Measurements from ENCODE around the gene PDZRN3. TPM values are rescaled to one million over a fixed set of nuclear protein-coding genes. Genes with fewer than 3 reads are reported as not detected.

The PDZRN3 gene
- total RNA-seq, 1 experiment from 2014 or later = 0.14 TPM

- DNase-seq (ENCODE audit: low spot score) = no peak
- in situ Hi-C loops (cut with HindIII; ENCODE audit: low sequenced_read_pairs) = no loop called here
Observed at GRCh38 chr3:73384091-73384906, 240.4 kb downstream of the PDZRN3 start.

GRCh38 chr3:73383470-73384049 lies 241.2 kb downstream of the PDZRN3 start:
- DNase-seq (ENCODE audit: low spot score) = no peak
- in situ Hi-C loops (cut with HindIII; ENCODE audit: low sequenced_read_pairs) = no loop called here

- in situ Hi-C loops (cut with HindIII; ENCODE audit: low sequenced_read_pairs) = no loop called here
- DNase-seq (ENCODE audit: low spot score) = no peak
Observed at GRCh38 chr3:73381551-73381950, 243.2 kb downstream of the PDZRN3 start.

GRCh38 chr3:73380735-73381532 lies 243.8 kb downstream of the PDZRN3 start:
- DNase-seq (ENCODE audit: low spot score) = no peak
- in situ Hi-C loops (cut with HindIII; ENCODE audit: low sequenced_read_pairs) = no loop called here

GRCh38 chr3:73379465-73379864 lies 245.3 kb downstream of the PDZRN3 start:
- DNase-seq (ENCODE audit: low spot score) = no peak
- in situ Hi-C loops (cut with HindIII; ENCODE audit: low sequenced_read_pairs) = no loop called here

- in situ Hi-C loops (cut with HindIII; ENCODE audit: low sequenced_read_pairs) = no loop called here
- no peak for DNase-seq (ENCODE audit: low spot score)
Observed at GRCh38 chr3:73378207-73378606, 246.5 kb downstream of the PDZRN3 start.

GRCh38 chr3:73365756-73366397 lies 258.9 kb downstream of the PDZRN3 start:
- in situ Hi-C loops (cut with HindIII; ENCODE audit: low sequenced_read_pairs) = no loop called here
- DNase-seq (ENCODE audit: low spot score) = peak; percentile 7

GRCh38 chr3:73364517-73364916 lies 260.2 kb downstream of the PDZRN3 start:
- DNase-seq (ENCODE audit: low spot score) = no peak
- in situ Hi-C loops (cut with HindIII; ENCODE audit: low sequenced_read_pairs) = no loop called here

- in situ Hi-C loops (cut with HindIII; ENCODE audit: low sequenced_read_pairs) = no loop called here
- DNase-seq (ENCODE audit: low spot score) = no peak
Observed at GRCh38 chr3:73363093-73363492, 261.6 kb downstream of the PDZRN3 start.

- no peak for DNase-seq (ENCODE audit: low spot score)
- in situ Hi-C loops (cut with HindIII; ENCODE audit: low sequenced_read_pairs) = no loop called here
Observed at GRCh38 chr3:73361591-73361990, 263.1 kb downstream of the PDZRN3 start.

- in situ Hi-C loops (cut with HindIII; ENCODE audit: low sequenced_read_pairs) = no loop called here
- DNase-seq (ENCODE audit: low spot score) = no peak
Observed at GRCh38 chr3:73353649-73354217, 271.0 kb downstream of the PDZRN3 start.

- no peak for DNase-seq (ENCODE audit: low spot score)
- in situ Hi-C loops (cut with HindIII; ENCODE audit: low sequenced_read_pairs) = no loop called here
Observed at GRCh38 chr3:73352841-73353645, 271.7 kb downstream of the PDZRN3 start.

GRCh38 chr3:73351423-73352071 lies 273.2 kb downstream of the PDZRN3 start:
- in situ Hi-C loops (cut with HindIII; ENCODE audit: low sequenced_read_pairs) = no loop called here
- no peak for DNase-seq (ENCODE audit: low spot score)

- no peak for DNase-seq (ENCODE audit: low spot score)
- in situ Hi-C loops (cut with HindIII; ENCODE audit: low sequenced_read_pairs) = no loop called here
Observed at GRCh38 chr3:73350996-73351395, 273.7 kb downstream of the PDZRN3 start.

GRCh38 chr3:73349657-73350056 lies 275.1 kb downstream of the PDZRN3 start:
- in situ Hi-C loops (cut with HindIII; ENCODE audit: low sequenced_read_pairs) = no loop called here
- DNase-seq (ENCODE audit: low spot score) = no peak

- no peak for DNase-seq (ENCODE audit: low spot score)
- in situ Hi-C loops (cut with HindIII; ENCODE audit: low sequenced_read_pairs) = no loop called here
Observed at GRCh38 chr3:73342077-73342476, 282.7 kb downstream of the PDZRN3 start.

GRCh38 chr3:73341272-73341935 lies 283.3 kb downstream of the PDZRN3 start:
- in situ Hi-C loops (cut with HindIII; ENCODE audit: low sequenced_read_pairs) = no loop called here
- DNase-seq (ENCODE audit: low spot score) = no peak

- no peak for DNase-seq (ENCODE audit: low spot score)
- in situ Hi-C loops (cut with HindIII; ENCODE audit: low sequenced_read_pairs) = no loop called here
Observed at GRCh38 chr3:73332558-73332957, 292.2 kb downstream of the PDZRN3 start.
